B cell (primary cell): ENCODE data around the gene FOXQ1. TPM values are rescaled to one million over a fixed set of nuclear protein-coding genes. Genes with fewer than 3 reads are reported as not detected.

ENCODE experiments used
- ATAC-seq: fragments of 200-7000 bp; cut with Tn5 transposase; one replicate; pipeline ENCODE4 v1.10.0; 2021; ENCODE audit warnings: low read depth, mild to moderate bottlenecking, moderate number of reproducible peaks, moderate library complexity
- CTCF ChIA-PET: fragments of 350-600 bp; sonication (Branson Sonifier 250); formaldehyde crosslinking; loops from one replicate; lab custom pipeline; 2021; ENCODE audit warnings: antibody characterized with exemption, inconsistent platforms; lab: Charles Lee
- POLR2A ChIA-PET: fragments of 350-600 bp; sonication (Branson Sonifier 250); formaldehyde crosslinking; loops from one replicate; lab custom pipeline; 2021; ENCODE audit warnings: antibody characterized with exemption; lab: Charles Lee
- DNase-seq: peaks from one replicate; pipeline ENCODE4 v3.0.0; 2013
- H2AFZ ChIP-seq: 2 replicates; pipeline ENCODE4 v1.6.1; 2012; ENCODE audit warnings: mild to moderate bottlenecking, low read depth, low read length; ENCODE audit not compliant: insufficient read depth, poor library complexity, severe bottlenecking
- H3K27ac ChIP-seq, 2 donors: 1 replicate in 1 of 2; 2 replicates in 1 of 2; pipeline ENCODE4 v1.5.1; 2012 to 2013; ENCODE audit warnings: low read length in 2 of 2, mild to moderate bottlenecking in 2 of 2, moderate library complexity in 1 of 2
- H3K27me3 ChIP-seq, 4 experiments: fragments of 200-600 bp in 1 of 4; sonication (generic) in 1 of 4; replicated peaks in 1 of 4; 1 replicate in 2 of 4; 2 replicates in 2 of 4; pipeline versions ENCODE4 v1.6.1 to v1.7.0; 2013 to 2016; ENCODE audit warnings: low read length in 3 of 4, mild to moderate bottlenecking in 2 of 4, mixed read lengths in 1 of 4, moderate library complexity in 1 of 4; ENCODE audit not compliant: insufficient read depth in 4 of 4, control insufficient read depth in 3 of 4; ENCODE audit errors: control extremely low read depth in 1 of 4
- H3K36me3 ChIP-seq, 2 experiments: replicated peaks in 1 of 2; 1 replicate in 1 of 2; 2 replicates in 1 of 2; pipeline versions ENCODE4 v1.6.1 to v1.7.1; 2013; ENCODE audit warnings: low read length in 1 of 2; ENCODE audit not compliant: insufficient read depth in 2 of 2, control insufficient read depth in 1 of 2; ENCODE audit errors: control extremely low read depth in 1 of 2, extremely low read depth in 1 of 2
- H3K4me1 ChIP-seq, 2 donors: fragments of 200-600 bp in 1 of 2; sonication (generic) in 1 of 2; 1 replicate in 1 of 2; 2 replicates in 1 of 2; pipeline versions ENCODE4 v1.5.1 to v1.6.1; 2013 to 2017; ENCODE audit warnings: low read length in 2 of 2; ENCODE audit not compliant: control insufficient read depth in 2 of 2, insufficient read depth in 2 of 2
- H3K4me2 ChIP-seq: replicated peaks from 2 replicates; pipeline ENCODE3; 2012; ENCODE audit warnings: mild to moderate bottlenecking, low read depth, low read length; ENCODE audit not compliant: poor library complexity, severe bottlenecking
- H3K4me3 ChIP-seq, 5 experiments: fragments of 200-600 bp in 1 of 5; sonication (generic) in 1 of 5; 1 replicate in 3 of 5; 2 replicates in 2 of 5; pipeline versions ENCODE4 v1.5.1 to v1.7.0; 2011 to 2016; ENCODE audit warnings: low read length in 4 of 5, mild to moderate bottlenecking in 4 of 5, low read depth in 2 of 5, control low read depth in 1 of 5, moderate library complexity in 1 of 5; ENCODE audit not compliant: insufficient read depth in 1 of 5; ENCODE audit errors: control extremely low read depth in 1 of 5, extremely low read depth in 1 of 5
- H3K79me2 ChIP-seq: fragments of 200-600 bp; sonication (generic); one replicate; pipeline ENCODE4 v1.6.0; 2016; ENCODE audit warnings: low read length; ENCODE audit not compliant: control insufficient read depth, insufficient read depth
- H3K9ac ChIP-seq: fragments of 200-600 bp; sonication (generic); 2 replicates; pipeline ENCODE4 v1.6.1; 2017; ENCODE audit warnings: mild to moderate bottlenecking, low read length, moderate library complexity
- H3K9me3 ChIP-seq, 3 donors: one replicate each; pipeline versions ENCODE4 v1.6.1 to v1.7.1; 2013; ENCODE audit warnings: low read length in 2 of 3; ENCODE audit not compliant: control insufficient read depth in 2 of 3, insufficient read depth in 1 of 3; ENCODE audit errors: control extremely low read depth in 1 of 3
- H4K20me1 ChIP-seq: 2 replicates; pipeline ENCODE4 v1.6.0; 2012; ENCODE audit warnings: mild to moderate bottlenecking, low read length; ENCODE audit not compliant: insufficient read depth, control insufficient read depth, poor library complexity, severe bottlenecking
- H3K27ac Mint-ChIP-seq: one replicate; pipeline ENCODE4 v1.8.0; 2021; ENCODE audit warnings: mixed read lengths
- H3K27me3 Mint-ChIP-seq: one replicate; pipeline ENCODE4 v1.8.0; 2021; ENCODE audit warnings: mixed read lengths
- H3K4me1 Mint-ChIP-seq: one replicate; pipeline ENCODE4 v1.8.0; 2021; ENCODE audit warnings: mixed read lengths
- H3K4me3 Mint-ChIP-seq: one replicate; pipeline ENCODE4 v1.8.0; 2021; ENCODE audit warnings: mixed read lengths
- H3K9me3 Mint-ChIP-seq: one replicate; pipeline ENCODE4 v1.8.0; 2022; ENCODE audit warnings: mixed read lengths; ENCODE audit not compliant: insufficient read depth
- EZH2 ChIP-seq: IDR thresholded peaks from 2 replicates; pipeline ENCODE4 v1.6.1; 2012; ENCODE audit warnings: borderline replicate concordance, low read depth, mild to moderate bottlenecking, moderate library complexity, low read length; ENCODE audit not compliant: insufficient read depth, poor library complexity, severe bottlenecking
- WGBS: methylation state at CpG from one replicate; pipeline ENCODE4 v1.1.5; 2013; ENCODE audit warnings: missing lambda C conversion rate; ENCODE audit not compliant: insufficient coverage; 5-methylcytosine and 5-hydroxymethylcytosine counted together
- intact Hi-C: fragments of 100-400 bp; cut with micrococcal nuclease; formaldehyde crosslinking; loops from one replicate; pipeline ENCODE4 v1.10.0; 2022
- polyA plus RNA-seq: library from polyadenylated mRNA; depleted of rRNA; stranded (reverse); fragments of >200 nt; gene quantifications from 2 replicates; pipeline ENCODE4 v1.2.3, GENCODE V29; 2012
- total RNA-seq, 2 donors: library from RNA; stranded (reverse); fragments of 120-200 nt in 1 of 2; gene quantifications; 1 replicate in 1 of 2; 2 replicates in 1 of 2; pipeline versions ENCODE4 v1.2.3 to v1.2.4, GENCODE V29; 2013 to 2022
- TF ChIP-seq, protein P1 (sequence below): fragments of 200-600 bp; IDR thresholded peaks from one replicate; pipeline ENCODE4 v1.8.0; 2022; ENCODE audit warnings: antibody characterized with exemption, mild to moderate bottlenecking

Gene FOXQ1
- total and polyA plus RNA-seq, 2 donors (not counting 1 experiment from before 2014, with no cell fraction given) = not detected

DNA sequence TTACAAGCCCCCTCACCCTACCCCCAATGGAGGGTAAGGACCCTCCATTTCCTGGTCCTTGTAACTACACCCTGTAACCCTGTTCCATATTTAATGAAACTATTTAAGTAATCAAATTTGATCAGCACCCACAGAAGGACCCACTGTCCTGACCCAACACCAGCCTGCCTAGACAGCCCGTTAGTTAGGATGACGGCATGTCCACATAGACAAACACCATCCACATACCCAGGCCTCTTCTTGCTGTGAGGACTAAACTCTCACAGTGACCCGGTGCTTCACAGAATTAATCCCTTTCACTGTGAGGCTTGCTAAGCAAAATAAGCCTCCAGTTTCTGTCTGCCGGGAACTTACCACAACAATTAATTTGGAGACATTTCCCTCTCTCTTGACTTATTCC, 32.8 kb upstream of the FOXQ1 start:
- H3K27ac Mint-ChIP-seq = no peak overlapping the region
- no peak overlapping the region for H3K27ac ChIP-seq
- no peaks in the 10 kb centered on the region for H3K4me1 Mint-ChIP-seq
- H3K36me3 ChIP-seq = no peaks in the 10 kb centered on the region
- H3K9me3 Mint-ChIP-seq = no peaks in the 10 kb centered on the region
- H2AFZ ChIP-seq = no peak overlapping the region
- H3K4me2 ChIP-seq = no peak overlapping the region
- peaks cover 44% of the 10 kb centered on the region for H3K27me3 Mint-ChIP-seq
- ATAC-seq (no peak), DNase-seq (no peak)
- no peak overlapping the region for H3K4me3 Mint-ChIP-seq
- POLR2A ChIA-PET = no interaction called here
- H3K4me3 ChIP-seq = no peak overlapping the region
- 97% methylated on average over 4 of the region's 4 CpGs for WGBS
- no peaks in the 10 kb centered on the region for H3K79me2 ChIP-seq
- H3K9me3 ChIP-seq = peaks cover 0 to 3% (median 0%) of the 10 kb centered on the region in 3 donors
- H3K27me3 ChIP-seq = peaks cover 0 to 10% (median 0%) of the 10 kb centered on the region in 4 experiments
- intact Hi-C loops = no loop called here
- no peak for TF ChIP-seq EZH2
- TF ChIP-seq, protein P1, sequence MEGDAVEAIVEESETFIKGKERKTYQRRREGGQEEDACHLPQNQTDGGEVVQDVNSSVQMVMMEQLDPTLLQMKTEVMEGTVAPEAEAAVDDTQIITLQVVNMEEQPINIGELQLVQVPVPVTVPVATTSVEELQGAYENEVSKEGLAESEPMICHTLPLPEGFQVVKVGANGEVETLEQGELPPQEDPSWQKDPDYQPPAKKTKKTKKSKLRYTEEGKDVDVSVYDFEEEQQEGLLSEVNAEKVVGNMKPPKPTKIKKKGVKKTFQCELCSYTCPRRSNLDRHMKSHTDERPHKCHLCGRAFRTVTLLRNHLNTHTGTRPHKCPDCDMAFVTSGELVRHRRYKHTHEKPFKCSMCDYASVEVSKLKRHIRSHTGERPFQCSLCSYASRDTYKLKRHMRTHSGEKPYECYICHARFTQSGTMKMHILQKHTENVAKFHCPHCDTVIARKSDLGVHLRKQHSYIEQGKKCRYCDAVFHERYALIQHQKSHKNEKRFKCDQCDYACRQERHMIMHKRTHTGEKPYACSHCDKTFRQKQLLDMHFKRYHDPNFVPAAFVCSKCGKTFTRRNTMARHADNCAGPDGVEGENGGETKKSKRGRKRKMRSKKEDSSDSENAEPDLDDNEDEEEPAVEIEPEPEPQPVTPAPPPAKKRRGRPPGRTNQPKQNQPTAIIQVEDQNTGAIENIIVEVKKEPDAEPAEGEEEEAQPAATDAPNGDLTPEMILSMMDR = no peak
- H3K4me1 ChIP-seq = no peaks in the 10 kb centered on the region
- no peak overlapping the region for H3K9ac ChIP-seq
- no peaks in the 10 kb centered on the region for H4K20me1 ChIP-seq
- CTCF ChIA-PET = no interaction called here

DNA sequence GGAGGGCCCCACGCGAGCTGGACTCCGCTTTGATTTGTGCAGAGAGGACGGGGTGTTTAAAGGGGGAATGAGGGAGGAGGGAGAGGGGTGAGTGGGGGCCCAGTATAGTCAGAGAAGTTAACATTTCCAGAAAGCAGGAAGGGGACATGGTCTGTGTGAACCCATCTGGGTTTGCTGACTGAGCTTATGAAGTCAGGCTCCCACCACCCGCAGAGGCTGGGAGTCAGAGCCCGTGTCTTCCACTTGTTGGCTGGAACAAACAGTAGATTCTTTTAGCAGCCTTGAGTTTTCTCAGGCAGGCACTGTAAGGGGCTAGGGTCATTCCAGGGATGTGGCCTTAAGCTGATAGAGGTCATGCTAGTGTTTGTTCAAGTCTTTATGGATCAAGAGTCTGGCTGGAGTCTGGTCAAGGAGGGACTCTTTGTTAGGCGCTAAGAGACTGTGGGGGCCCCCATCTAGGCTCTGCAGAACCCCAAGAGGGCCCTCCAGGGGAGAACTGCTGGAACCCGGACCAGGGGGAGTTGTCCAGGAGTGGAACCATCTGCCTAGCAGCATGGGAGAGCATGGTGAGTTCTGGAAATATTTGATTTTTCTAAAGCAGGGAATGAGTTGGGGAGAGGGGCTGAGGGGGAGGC, 31.1 kb upstream of the FOXQ1 start:
- ATAC-seq (no peak), DNase-seq (no peak)
- Histone ChIP-seq H3K79me2 (no peaks in the 10 kb centered on the region), H4K20me1 (no peaks in the 10 kb centered on the region), H3K4me1 (no peaks in the 10 kb centered on the region), H3K9me3 (no peaks in the 10 kb centered on the region), H3K4me3 (no peak overlapping the region), H3K27me3 (peaks cover 0 to 8% (median 0%) of the 10 kb centered on the region in 4 experiments), H3K4me2 (no peak overlapping the region), H3K27ac (no peak overlapping the region), H3K36me3 (no peaks in the 10 kb centered on the region), H3K9ac (no peak overlapping the region), H2AFZ (no peak overlapping the region)
- POLR2A ChIA-PET = no interaction called here
- 88% methylated on average over 8 of the region's 8 CpGs for WGBS
- Mint-ChIP-seq H3K4me1 (no peaks in the 10 kb centered on the region), H3K27me3 (peaks cover 38% of the 10 kb centered on the region), H3K4me3 (no peak overlapping the region), H3K9me3 (no peaks in the 10 kb centered on the region), H3K27ac (no peak overlapping the region)
- CTCF ChIA-PET = interaction anchor here (1.1 kb wide), 1 partner anchor 12 kb away, joined by 3 read pairs; no protein-coding TSS in a partner anchor
- TF ChIP-seq EZH2 = no peak
- TF ChIP-seq, protein P1 = no peak
- intact Hi-C loops = no loop called here
